HCT116 (cell line): ENCODE results near the gene DDAH1. TPM values are rescaled to one million over a fixed set of nuclear protein-coding genes. Genes with fewer than 3 reads are reported as not detected.

ENCODE experiments used
- ATAC-seq: fragments of 200-7000 bp; cut with Tn5 transposase; 2 replicates; pipeline ENCODE4 v1.9.1; 2020; ENCODE audit warnings: mild to moderate bottlenecking, moderate library complexity
- BruUV-seq: library from RNA; stranded (reverse); fragments of 400-500 nt; replicated peaks from 2 replicates; lab custom pipeline; 2021; lab: Mats Ljungman, UMichigan
- CTCF ChIA-PET: fragments of 300-600 bp; sonication (Branson Sonifier 250); formaldehyde crosslinking; loops from one replicate; lab custom pipeline; 2021; ENCODE audit warnings: antibody characterized with exemption; lab: Charles Lee
- POLR2A ChIA-PET: fragments of 300-600, 350-600 bp; sonication (Branson Sonifier 250); formaldehyde crosslinking; loops from one replicate; lab custom pipeline; 2021; ENCODE audit warnings: antibody characterized with exemption; lab: Charles Lee
- RAD21 ChIA-PET, 2 experiments: fragments of 300-600 bp; sonication (Branson Sonifier 250); formaldehyde crosslinking; loops; one replicate each; lab custom pipeline; 2023; ENCODE audit warnings: low total read pairs in 2 of 2; ENCODE audit not compliant: uncharacterized antibody in 2 of 2, unreplicated experiment in 2 of 2, low non-redundant PET in 1 of 2; lab: Charles Lee
- DNase-seq: peaks from one replicate; pipeline ENCODE4 v3.0.0-alpha.2; 2010; ENCODE audit warnings: low read depth, low spot score
- H2AFZ ChIP-seq: fragments of 200-600 bp; shearing (Covaris generic), sonication (generic); 2 replicates; pipeline ENCODE4 v1.6.1; 2017; ENCODE audit warnings: low read depth, mixed run types, mixed read lengths, antibody characterized with exemption, low read length; ENCODE audit not compliant: poor library complexity, severe bottlenecking
- H3K27ac ChIP-seq: 2 replicates; pipeline ENCODE4 v1.5.1; 2012; ENCODE audit warnings: low read depth, low read length
- H3K27me3 ChIP-seq: fragments of 200-600 bp; sonication (generic); 2 replicates; pipeline ENCODE4 v1.6.1; 2016; ENCODE audit warnings: mixed run types, low read length, mixed read lengths; ENCODE audit not compliant: insufficient read depth
- H3K36me3 ChIP-seq, 2 experiments: fragments of 200-500 bp in 1 of 2; fragments of 200-600 bp in 1 of 2; sonication (Bioruptor generic) in 1 of 2; sonication (generic) in 1 of 2; 2 replicates each; pipeline versions ENCODE4 v1.5.1 to v1.6.1; 2014 to 2016; ENCODE audit warnings: low read length in 2 of 2, inconsistent platforms in 1 of 2, mixed read lengths in 1 of 2, mixed run types in 1 of 2; ENCODE audit not compliant: insufficient read depth in 2 of 2, control insufficient read depth in 1 of 2
- H3K4me1 ChIP-seq, 2 experiments: fragments of 200-600 bp in 1 of 2; sonication (generic) in 1 of 2; 2 replicates each; pipeline versions ENCODE4 v1.5.1 to v1.6.1; 2012 to 2017; ENCODE audit warnings: low read length in 2 of 2, inconsistent platforms in 1 of 2, mild to moderate bottlenecking in 1 of 2, mixed read lengths in 1 of 2, mixed run types in 1 of 2, moderate library complexity in 1 of 2; ENCODE audit not compliant: insufficient read depth in 2 of 2, control insufficient read depth in 1 of 2
- H3K4me2 ChIP-seq: fragments of 200-600 bp; sonication (generic); 2 replicates; pipeline ENCODE4 v1.6.1; 2017; ENCODE audit warnings: mixed run types, low read length, mixed read lengths
- H3K4me3 ChIP-seq, 2 experiments: fragments of 200-600 bp in 1 of 2; sonication (generic) in 1 of 2; replicated peaks in 1 of 2; 2 replicates each; pipeline ENCODE4 v1.5.1; 2011 to 2016; ENCODE audit warnings: low read length in 2 of 2, control low read depth in 1 of 2, low read depth in 1 of 2, mild to moderate bottlenecking in 1 of 2, mixed read lengths in 1 of 2, mixed run types in 1 of 2
- H3K79me2 ChIP-seq: fragments of 200-600 bp; sonication (generic); 2 replicates; pipeline ENCODE4 v1.6.1; 2017; ENCODE audit warnings: mild to moderate bottlenecking, mixed run types, low read length, moderate library complexity, mixed read lengths; ENCODE audit not compliant: insufficient read depth
- H3K9ac ChIP-seq: fragments of 200-600 bp; sonication (generic); 2 replicates; pipeline ENCODE4 v1.6.1; 2016; ENCODE audit warnings: low read length, mixed read lengths
- H3K9me2 ChIP-seq: fragments of 200-600 bp; sonication (generic), shearing (Covaris generic); 2 replicates; pipeline ENCODE4 v1.6.1; 2017; ENCODE audit warnings: mixed run types, mild to moderate bottlenecking, moderate library complexity; ENCODE audit not compliant: insufficient read depth
- H3K9me3 ChIP-seq, 2 experiments: fragments of 200-500 bp in 1 of 2; fragments of 200-600 bp in 1 of 2; sonication (Bioruptor generic) in 1 of 2; sonication (generic) in 1 of 2; 2 replicates each; pipeline ENCODE4 v1.6.1; 2014 to 2017; ENCODE audit warnings: low read length in 2 of 2, mixed read lengths in 2 of 2, inconsistent platforms in 1 of 2, low read depth in 1 of 2, mild to moderate bottlenecking in 1 of 2, mixed run types in 1 of 2, moderate library complexity in 1 of 2; ENCODE audit not compliant: control insufficient read depth in 1 of 2, insufficient read depth in 1 of 2
- H4K20me1 ChIP-seq: fragments of 200-600 bp; sonication (generic), shearing (Covaris generic); 2 replicates; pipeline ENCODE4 v1.6.1; 2017; ENCODE audit warnings: mixed run types, mild to moderate bottlenecking, moderate library complexity; ENCODE audit not compliant: insufficient read depth
- CBX3 ChIP-seq: IDR thresholded peaks from 2 replicates; pipeline ENCODE4 v1.6.1; 2012; ENCODE audit warnings: low read depth
- EGR1 ChIP-seq: IDR thresholded peaks from 2 replicates; pipeline ENCODE4 v1.6.1; 2012; ENCODE audit warnings: low read depth
- ELF1 ChIP-seq: IDR thresholded peaks from 2 replicates; pipeline ENCODE4 v1.6.1; 2012; ENCODE audit warnings: low read depth, borderline replicate concordance
- EZH2 ChIP-seq: fragments of 200-600 bp; sonication (generic); IDR thresholded peaks from 2 replicates; pipeline ENCODE4 v1.6.1; 2017; ENCODE audit warnings: antibody characterized with exemption, mixed run types
- EZH2phosphoT487 ChIP-seq: fragments of 200-600 bp; IDR thresholded peaks from 2 replicates; pipeline ENCODE4 v1.6.1; 2018; ENCODE audit warnings: antibody characterized with exemption, borderline replicate concordance
- FOSL1 ChIP-seq: IDR thresholded peaks from 2 replicates; pipeline ENCODE4 v1.6.1; 2012; ENCODE audit warnings: low read depth
- JUND ChIP-seq: IDR thresholded peaks from 2 replicates; pipeline ENCODE4 v1.6.1; 2012
- POLR2A ChIP-seq: IDR thresholded peaks from 2 replicates; pipeline ENCODE4 v1.7.0; 2011; ENCODE audit warnings: borderline replicate concordance; ENCODE audit not compliant: insufficient read depth, insufficient read length; ENCODE audit errors: extremely low read depth
- POLR2AphosphoS5 ChIP-seq: IDR thresholded peaks from 2 replicates; pipeline ENCODE4 v1.6.1; 2011; ENCODE audit warnings: mild to moderate bottlenecking, low read depth, low read length, moderate library complexity
- RAD21 ChIP-seq: IDR thresholded peaks from 2 replicates; pipeline ENCODE4 v1.6.1; 2012; ENCODE audit warnings: low read depth, mild to moderate bottlenecking
- SP1 ChIP-seq: IDR thresholded peaks from 2 replicates; pipeline ENCODE4 v1.6.1; 2012; ENCODE audit warnings: low read depth
- SRF ChIP-seq: IDR thresholded peaks from 2 replicates; pipeline ENCODE4 v1.6.1; 2012; ENCODE audit warnings: low read depth
- TCF7L2 ChIP-seq: IDR thresholded peaks from 2 replicates; pipeline ENCODE4 v1.7.0; 2011; ENCODE audit warnings: borderline replicate concordance, inconsistent platforms; ENCODE audit not compliant: insufficient read depth, insufficient read length; ENCODE audit errors: extremely low read depth
- YY1 ChIP-seq: IDR thresholded peaks from 2 replicates; pipeline ENCODE4 v1.6.1; 2011; ENCODE audit warnings: low read length, low read depth, moderate library complexity, mild to moderate bottlenecking; ENCODE audit not compliant: insufficient replicate concordance; ENCODE audit errors: extremely low read depth
- ZFX ChIP-seq: fragments of 450-650 bp; IDR thresholded peaks from 2 replicates; pipeline ENCODE4 v1.6.1; 2017
- ZNF274 ChIP-seq: fragments of 200-500 bp; sonication (Bioruptor generic); IDR thresholded peaks from 2 replicates; pipeline ENCODE4 v1.6.1; 2014; ENCODE audit warnings: mild to moderate bottlenecking, low read depth, low read length, inconsistent platforms
- intact Hi-C: fragments of 100-400 bp; cut with micrococcal nuclease; formaldehyde crosslinking; loops from 2 replicates; pipeline ENCODE4 v1.10.0; 2022
- total RNA-seq: library from RNA; stranded (reverse); gene quantifications from one replicate; pipeline ENCODE4 v1.2.1, GENCODE V29; 2021; ENCODE audit not compliant: unreplicated experiment
- TF ChIP-seq, protein P1 (sequence below): IDR thresholded peaks from 2 replicates; pipeline ENCODE4 v1.6.1; 2011; ENCODE audit warnings: mild to moderate bottlenecking, low read length, moderate library complexity; ENCODE audit not compliant: insufficient replicate concordance; ENCODE audit errors: extremely low read depth
- TF ChIP-seq, protein P2 (sequence below): IDR thresholded peaks from 2 replicates; pipeline ENCODE4 v1.6.1; 2012
- TF ChIP-seq, protein P3 (sequence below): IDR thresholded peaks from 2 replicates; pipeline ENCODE4 v1.6.1; 2012; ENCODE audit warnings: low read depth
- TF ChIP-seq, protein P4 (sequence below): IDR thresholded peaks from 2 replicates; pipeline ENCODE4 v1.6.1; 2012
- TF ChIP-seq, protein P5 (sequence below), 3 experiments: fragments of 200-600 bp in 1 of 3; sonication (generic) in 1 of 3; IDR thresholded peaks in 2 of 3; conservative IDR thresholded peaks in 1 of 3; 2 replicates each; pipeline ENCODE4 v1.5.1; 2012 to 2017; ENCODE audit warnings: low read depth in 2 of 3, low read length in 2 of 3, antibody characterized with exemption in 1 of 3, borderline replicate concordance in 1 of 3, control low read depth in 1 of 3, mild to moderate bottlenecking in 1 of 3, mixed read lengths in 1 of 3, mixed run types in 1 of 3, moderate library complexity in 1 of 3; ENCODE audit not compliant: insufficient read depth in 1 of 3

The DDAH1 gene
- total RNA-seq, 1 experiment from 2014 or later = 16.6 TPM

DNA sequence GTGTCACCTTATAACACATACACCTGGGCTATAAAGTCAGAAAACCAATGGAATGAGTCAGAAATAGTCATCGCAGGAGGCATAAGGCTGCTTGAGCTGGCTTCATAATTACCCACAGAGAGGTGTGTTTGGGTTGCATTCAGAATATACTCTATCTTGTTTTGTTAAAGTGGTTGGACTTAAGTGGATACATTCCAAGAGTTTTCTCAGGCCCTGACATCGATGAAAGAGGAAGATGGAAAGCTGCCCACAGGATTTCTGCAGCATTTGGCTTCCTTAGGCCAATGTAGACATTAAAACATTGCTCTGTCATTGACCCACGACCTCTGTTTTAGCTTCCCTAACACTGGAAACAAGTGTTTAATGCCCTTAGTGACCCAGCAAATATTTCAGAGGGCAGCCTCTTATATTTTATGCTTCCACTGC lies 169.9 kb downstream of the DDAH1 start:
- no TSS peak for BruUV-seq
- no peak overlapping the region for H2AFZ ChIP-seq
- H3K9me2 ChIP-seq = no peaks in the 10 kb centered on the region
- no peaks in the 10 kb centered on the region for H3K79me2 ChIP-seq
- intact Hi-C loops = no loop called here
- ChIA-PET RAD21 (no interaction called here), CTCF (no interaction called here), POLR2A (interaction anchor here (1.4 kb wide), 1 partner anchor 19 kb away, joined by 3 read pairs; the partner anchor contains the start of gene BCL10)
- H3K4me1 ChIP-seq = peaks cover 33 to 70% of the 10 kb centered on the region in 2 experiments
- no peak overlapping the region for H3K9ac ChIP-seq
- ATAC-seq (peak; percentile 32; the same call in 1 of the 2 replicates), DNase-seq (peak; percentile 59)
- H3K4me3 ChIP-seq = no peak overlapping the region
- H3K27me3 ChIP-seq = no peaks in the 10 kb centered on the region; the same call in 1 of the 2 replicates
- no peaks in the 10 kb centered on the region for H3K9me3 ChIP-seq
- no peak overlapping the region for H3K27ac ChIP-seq
- H3K4me2 ChIP-seq = peak overlapping the region; percentile 39
- no peaks in the 10 kb centered on the region for H3K36me3 ChIP-seq
- no peaks in the 10 kb centered on the region for H4K20me1 ChIP-seq
- TF ChIP-seq, protein P1, sequence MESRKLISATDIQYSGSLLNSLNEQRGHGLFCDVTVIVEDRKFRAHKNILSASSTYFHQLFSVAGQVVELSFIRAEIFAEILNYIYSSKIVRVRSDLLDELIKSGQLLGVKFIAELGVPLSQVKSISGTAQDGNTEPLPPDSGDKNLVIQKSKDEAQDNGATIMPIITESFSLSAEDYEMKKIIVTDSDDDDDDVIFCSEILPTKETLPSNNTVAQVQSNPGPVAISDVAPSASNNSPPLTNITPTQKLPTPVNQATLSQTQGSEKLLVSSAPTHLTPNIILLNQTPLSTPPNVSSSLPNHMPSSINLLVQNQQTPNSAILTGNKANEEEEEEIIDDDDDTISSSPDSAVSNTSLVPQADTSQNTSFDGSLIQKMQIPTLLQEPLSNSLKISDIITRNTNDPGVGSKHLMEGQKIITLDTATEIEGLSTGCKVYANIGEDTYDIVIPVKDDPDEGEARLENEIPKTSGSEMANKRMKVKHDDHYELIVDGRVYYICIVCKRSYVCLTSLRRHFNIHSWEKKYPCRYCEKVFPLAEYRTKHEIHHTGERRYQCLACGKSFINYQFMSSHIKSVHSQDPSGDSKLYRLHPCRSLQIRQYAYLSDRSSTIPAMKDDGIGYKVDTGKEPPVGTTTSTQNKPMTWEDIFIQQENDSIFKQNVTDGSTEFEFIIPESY = no peak
- TF ChIP-seq ELF1 = no peak
- no peak for TF ChIP-seq YY1
- no peak for TF ChIP-seq ZNF274
- TF ChIP-seq, protein P2, sequence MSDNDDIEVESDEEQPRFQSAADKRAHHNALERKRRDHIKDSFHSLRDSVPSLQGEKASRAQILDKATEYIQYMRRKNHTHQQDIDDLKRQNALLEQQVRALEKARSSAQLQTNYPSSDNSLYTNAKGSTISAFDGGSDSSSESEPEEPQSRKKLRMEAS = peak; percentile 61
- TF ChIP-seq SP1 = peak; percentile 83
- TF ChIP-seq EZH2 = no peak
- no peak; the same call in 1 of the 2 replicates for TF ChIP-seq SRF
- TF ChIP-seq CBX3 = 0 out of 2 replicates have a peak, but pooled peaks have one; percentile 58
- TF ChIP-seq, protein P3, sequence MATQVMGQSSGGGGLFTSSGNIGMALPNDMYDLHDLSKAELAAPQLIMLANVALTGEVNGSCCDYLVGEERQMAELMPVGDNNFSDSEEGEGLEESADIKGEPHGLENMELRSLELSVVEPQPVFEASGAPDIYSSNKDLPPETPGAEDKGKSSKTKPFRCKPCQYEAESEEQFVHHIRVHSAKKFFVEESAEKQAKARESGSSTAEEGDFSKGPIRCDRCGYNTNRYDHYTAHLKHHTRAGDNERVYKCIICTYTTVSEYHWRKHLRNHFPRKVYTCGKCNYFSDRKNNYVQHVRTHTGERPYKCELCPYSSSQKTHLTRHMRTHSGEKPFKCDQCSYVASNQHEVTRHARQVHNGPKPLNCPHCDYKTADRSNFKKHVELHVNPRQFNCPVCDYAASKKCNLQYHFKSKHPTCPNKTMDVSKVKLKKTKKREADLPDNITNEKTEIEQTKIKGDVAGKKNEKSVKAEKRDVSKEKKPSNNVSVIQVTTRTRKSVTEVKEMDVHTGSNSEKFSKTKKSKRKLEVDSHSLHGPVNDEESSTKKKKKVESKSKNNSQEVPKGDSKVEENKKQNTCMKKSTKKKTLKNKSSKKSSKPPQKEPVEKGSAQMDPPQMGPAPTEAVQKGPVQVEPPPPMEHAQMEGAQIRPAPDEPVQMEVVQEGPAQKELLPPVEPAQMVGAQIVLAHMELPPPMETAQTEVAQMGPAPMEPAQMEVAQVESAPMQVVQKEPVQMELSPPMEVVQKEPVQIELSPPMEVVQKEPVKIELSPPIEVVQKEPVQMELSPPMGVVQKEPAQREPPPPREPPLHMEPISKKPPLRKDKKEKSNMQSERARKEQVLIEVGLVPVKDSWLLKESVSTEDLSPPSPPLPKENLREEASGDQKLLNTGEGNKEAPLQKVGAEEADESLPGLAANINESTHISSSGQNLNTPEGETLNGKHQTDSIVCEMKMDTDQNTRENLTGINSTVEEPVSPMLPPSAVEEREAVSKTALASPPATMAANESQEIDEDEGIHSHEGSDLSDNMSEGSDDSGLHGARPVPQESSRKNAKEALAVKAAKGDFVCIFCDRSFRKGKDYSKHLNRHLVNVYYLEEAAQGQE = no peak
- TF ChIP-seq EGR1 = no peak
- no peak for TF ChIP-seq ZFX
- TF ChIP-seq POLR2A = no peak
- no peak for TF ChIP-seq EZH2phosphoT487
- no peak for TF ChIP-seq RAD21
- TF ChIP-seq JUND = peak; percentile 92
- peak; percentile 96 for TF ChIP-seq FOSL1
- TF ChIP-seq, protein P4, sequence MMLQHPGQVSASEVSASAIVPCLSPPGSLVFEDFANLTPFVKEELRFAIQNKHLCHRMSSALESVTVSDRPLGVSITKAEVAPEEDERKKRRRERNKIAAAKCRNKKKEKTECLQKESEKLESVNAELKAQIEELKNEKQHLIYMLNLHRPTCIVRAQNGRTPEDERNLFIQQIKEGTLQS = no peak
- TF ChIP-seq, protein P5, sequence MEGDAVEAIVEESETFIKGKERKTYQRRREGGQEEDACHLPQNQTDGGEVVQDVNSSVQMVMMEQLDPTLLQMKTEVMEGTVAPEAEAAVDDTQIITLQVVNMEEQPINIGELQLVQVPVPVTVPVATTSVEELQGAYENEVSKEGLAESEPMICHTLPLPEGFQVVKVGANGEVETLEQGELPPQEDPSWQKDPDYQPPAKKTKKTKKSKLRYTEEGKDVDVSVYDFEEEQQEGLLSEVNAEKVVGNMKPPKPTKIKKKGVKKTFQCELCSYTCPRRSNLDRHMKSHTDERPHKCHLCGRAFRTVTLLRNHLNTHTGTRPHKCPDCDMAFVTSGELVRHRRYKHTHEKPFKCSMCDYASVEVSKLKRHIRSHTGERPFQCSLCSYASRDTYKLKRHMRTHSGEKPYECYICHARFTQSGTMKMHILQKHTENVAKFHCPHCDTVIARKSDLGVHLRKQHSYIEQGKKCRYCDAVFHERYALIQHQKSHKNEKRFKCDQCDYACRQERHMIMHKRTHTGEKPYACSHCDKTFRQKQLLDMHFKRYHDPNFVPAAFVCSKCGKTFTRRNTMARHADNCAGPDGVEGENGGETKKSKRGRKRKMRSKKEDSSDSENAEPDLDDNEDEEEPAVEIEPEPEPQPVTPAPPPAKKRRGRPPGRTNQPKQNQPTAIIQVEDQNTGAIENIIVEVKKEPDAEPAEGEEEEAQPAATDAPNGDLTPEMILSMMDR (IDR thresholded peaks at IDR 0.05 in 2 of 3, conservative IDR thresholded peaks at IDR 0.05 in 1 of 3; ENCODE audit: borderline replicate concordance in 1 of 3, insufficient read depth in 1 of 3, low read depth in 2 of 3, low read length in 2 of 3) = no peak
- no peak; the same call in 1 of the 2 replicates for TF ChIP-seq POLR2AphosphoS5
- no peak for TF ChIP-seq TCF7L2
